NCI-H226 (cell line): ENCODE results near the gene EDAR.

Experiments
- DNase-seq: peaks from one replicate; pipeline ENCODE4 v3.0.0-alpha.2; 2015

Gene EDAR

DNA sequence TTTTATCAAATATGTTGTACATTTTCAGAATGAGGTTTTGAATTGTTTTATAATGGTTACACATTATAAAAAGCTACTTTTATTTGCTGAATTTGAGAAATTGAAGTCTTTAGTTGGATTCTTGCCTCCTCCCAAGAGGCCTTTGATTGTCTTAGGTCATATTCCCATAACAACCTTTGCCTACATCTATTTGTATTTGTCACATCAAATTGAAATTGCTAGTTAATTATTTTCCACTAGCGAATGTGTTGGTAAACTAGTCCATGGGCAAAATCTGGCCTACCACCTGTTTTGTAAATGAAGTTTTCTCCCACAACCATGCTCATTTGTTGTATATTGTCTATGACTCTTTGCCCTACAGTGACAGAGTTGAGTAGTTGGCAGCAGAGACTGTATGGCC, 142.0 kb downstream of the EDAR start:
- no peak for DNase-seq

DNA sequence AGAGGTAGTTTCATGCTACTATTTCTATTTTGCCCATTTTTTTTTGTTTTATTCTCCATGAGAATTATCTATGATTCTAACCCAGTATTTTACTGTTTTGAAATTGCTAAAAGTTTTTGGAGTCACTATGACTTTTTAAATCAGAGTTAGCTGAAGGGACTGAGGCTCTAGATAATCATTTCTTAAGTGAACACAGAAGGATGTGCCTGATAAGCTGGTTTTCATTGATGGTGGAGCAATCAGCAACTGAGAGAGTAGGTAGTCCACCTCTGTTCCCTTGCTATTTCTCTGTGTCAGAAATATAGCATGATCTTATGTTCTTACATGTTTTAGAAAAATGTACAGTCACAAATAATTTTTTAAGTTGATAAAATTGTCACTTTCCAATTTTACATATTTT, 143.1 kb downstream of the EDAR start:
- DNase-seq: no peak
